PC-9 (cell line): Measurements from ENCODE around the gene TLCD4.

Source experiments
- EZH2 ChIP-seq: fragments of 200-600 bp; sonication (generic); IDR thresholded peaks from 2 replicates; pipeline ENCODE4 v1.8.0; 2017; ENCODE audit warnings: antibody characterized with exemption, low read depth
- TF ChIP-seq, protein P1 (sequence below): fragments of 200-600 bp; sonication (generic); conservative IDR thresholded peaks from 2 replicates; pipeline ENCODE4 v1.6.1; 2017; ENCODE audit warnings: mixed run types, antibody characterized with exemption, mild to moderate bottlenecking, moderate library complexity

GRCh38 chr1:95146637-95147036 is 29.5 kb downstream of the TLCD4 start:
- TF ChIP-seq, protein P1, sequence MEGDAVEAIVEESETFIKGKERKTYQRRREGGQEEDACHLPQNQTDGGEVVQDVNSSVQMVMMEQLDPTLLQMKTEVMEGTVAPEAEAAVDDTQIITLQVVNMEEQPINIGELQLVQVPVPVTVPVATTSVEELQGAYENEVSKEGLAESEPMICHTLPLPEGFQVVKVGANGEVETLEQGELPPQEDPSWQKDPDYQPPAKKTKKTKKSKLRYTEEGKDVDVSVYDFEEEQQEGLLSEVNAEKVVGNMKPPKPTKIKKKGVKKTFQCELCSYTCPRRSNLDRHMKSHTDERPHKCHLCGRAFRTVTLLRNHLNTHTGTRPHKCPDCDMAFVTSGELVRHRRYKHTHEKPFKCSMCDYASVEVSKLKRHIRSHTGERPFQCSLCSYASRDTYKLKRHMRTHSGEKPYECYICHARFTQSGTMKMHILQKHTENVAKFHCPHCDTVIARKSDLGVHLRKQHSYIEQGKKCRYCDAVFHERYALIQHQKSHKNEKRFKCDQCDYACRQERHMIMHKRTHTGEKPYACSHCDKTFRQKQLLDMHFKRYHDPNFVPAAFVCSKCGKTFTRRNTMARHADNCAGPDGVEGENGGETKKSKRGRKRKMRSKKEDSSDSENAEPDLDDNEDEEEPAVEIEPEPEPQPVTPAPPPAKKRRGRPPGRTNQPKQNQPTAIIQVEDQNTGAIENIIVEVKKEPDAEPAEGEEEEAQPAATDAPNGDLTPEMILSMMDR: no peak
- TF ChIP-seq EZH2: no peak
